ENCODE measurements around the gene MAP3K4.

DNA sequence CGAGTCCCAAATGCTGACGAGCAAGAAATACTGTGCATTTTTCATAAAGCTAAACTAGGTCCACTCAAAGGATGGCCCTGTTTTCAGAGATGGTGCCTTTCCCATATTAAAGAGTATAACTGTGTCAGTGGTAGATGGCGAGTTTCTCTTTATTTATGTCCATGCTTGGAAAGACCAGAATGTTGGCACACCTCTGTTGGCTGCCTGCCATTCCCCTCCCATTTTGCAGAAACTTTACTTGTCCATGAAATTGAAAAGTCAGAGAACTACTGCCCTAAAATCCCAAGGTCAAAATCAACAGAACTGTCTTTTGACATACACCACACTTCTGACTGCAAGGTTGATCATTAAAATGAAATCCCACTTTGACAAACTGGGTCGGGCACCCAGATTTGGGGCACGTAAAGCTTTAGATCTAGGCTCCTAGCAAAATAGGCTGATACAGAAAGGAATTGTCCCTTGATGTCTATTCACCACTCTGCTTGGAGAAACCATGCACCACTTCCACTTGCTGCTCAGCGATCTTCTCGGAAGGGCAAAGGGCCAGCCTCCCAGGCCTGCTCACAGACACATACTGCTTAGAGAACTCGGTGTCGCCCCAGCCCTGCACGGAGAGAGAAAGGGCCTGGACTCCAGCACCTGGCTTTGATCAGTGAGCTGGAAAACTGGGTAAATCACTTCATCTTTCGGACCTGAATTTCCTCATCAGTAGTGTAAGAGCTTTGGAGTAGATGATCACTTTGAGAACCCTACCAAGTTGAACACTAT lies 152.3 kb downstream of the MAP3K4 start:
- TF ChIP-seq, protein P1, sequence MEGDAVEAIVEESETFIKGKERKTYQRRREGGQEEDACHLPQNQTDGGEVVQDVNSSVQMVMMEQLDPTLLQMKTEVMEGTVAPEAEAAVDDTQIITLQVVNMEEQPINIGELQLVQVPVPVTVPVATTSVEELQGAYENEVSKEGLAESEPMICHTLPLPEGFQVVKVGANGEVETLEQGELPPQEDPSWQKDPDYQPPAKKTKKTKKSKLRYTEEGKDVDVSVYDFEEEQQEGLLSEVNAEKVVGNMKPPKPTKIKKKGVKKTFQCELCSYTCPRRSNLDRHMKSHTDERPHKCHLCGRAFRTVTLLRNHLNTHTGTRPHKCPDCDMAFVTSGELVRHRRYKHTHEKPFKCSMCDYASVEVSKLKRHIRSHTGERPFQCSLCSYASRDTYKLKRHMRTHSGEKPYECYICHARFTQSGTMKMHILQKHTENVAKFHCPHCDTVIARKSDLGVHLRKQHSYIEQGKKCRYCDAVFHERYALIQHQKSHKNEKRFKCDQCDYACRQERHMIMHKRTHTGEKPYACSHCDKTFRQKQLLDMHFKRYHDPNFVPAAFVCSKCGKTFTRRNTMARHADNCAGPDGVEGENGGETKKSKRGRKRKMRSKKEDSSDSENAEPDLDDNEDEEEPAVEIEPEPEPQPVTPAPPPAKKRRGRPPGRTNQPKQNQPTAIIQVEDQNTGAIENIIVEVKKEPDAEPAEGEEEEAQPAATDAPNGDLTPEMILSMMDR (IDR thresholded peaks at IDR 0.05) = no peak
- TF ChIP-seq POLR2A (IDR thresholded peaks at IDR 0.05) = no peak
